SK-N-SH treated with all-trans-retinoic acid at 6 μM for 48 hours (cell line): ENCODE results near the gene SLC1A7.

ENCODE experiments used
- ARNTL ChIP-seq: fragments of 450-650 bp; formaldehyde crosslinking; IDR thresholded peaks from 2 replicates; pipeline ENCODE4 v1.5.0; 2020; ENCODE audit warnings: low read depth, mild to moderate bottlenecking, moderate library complexity, borderline replicate concordance
- SNAI2 ChIP-seq: fragments of 250-450 bp; sonication (Bioruptor Pico); IDR thresholded peaks from 2 replicates; pipeline ENCODE4 v1.5.0; 2020; ENCODE audit warnings: mild to moderate bottlenecking, moderate library complexity
- TCF4 ChIP-seq: fragments of 250-450 bp; sonication (Bioruptor Pico); IDR thresholded peaks from 2 replicates; pipeline ENCODE4 v1.8.0; 2021; ENCODE audit warnings: mild to moderate bottlenecking, moderate library complexity, borderline replicate concordance
- ZC3H10 ChIP-seq: fragments of 250-450 bp; sonication (Bioruptor Pico); IDR thresholded peaks from 2 replicates; pipeline ENCODE4 v1.5.1; 2021; ENCODE audit warnings: mild to moderate bottlenecking, moderate library complexity
- ZFP30 ChIP-seq: fragments of 450-650 bp; formaldehyde crosslinking; IDR thresholded peaks from 2 replicates; pipeline ENCODE4 v1.5.0; 2022; ENCODE audit warnings: mild to moderate bottlenecking, moderate library complexity
- TF ChIP-seq, protein P1 (sequence below): fragments of 250-450 bp; sonication (Bioruptor Pico); IDR thresholded peaks from 2 replicates; pipeline ENCODE4 v1.5.0; 2020; ENCODE audit warnings: mild to moderate bottlenecking, moderate library complexity
- TF ChIP-seq, protein P2 (sequence below): fragments of 250-450 bp; sonication (Bioruptor Pico); IDR thresholded peaks from 2 replicates; pipeline ENCODE4 v1.8.0; 2021; ENCODE audit warnings: low read depth, mild to moderate bottlenecking, moderate library complexity, borderline replicate concordance

DNA sequence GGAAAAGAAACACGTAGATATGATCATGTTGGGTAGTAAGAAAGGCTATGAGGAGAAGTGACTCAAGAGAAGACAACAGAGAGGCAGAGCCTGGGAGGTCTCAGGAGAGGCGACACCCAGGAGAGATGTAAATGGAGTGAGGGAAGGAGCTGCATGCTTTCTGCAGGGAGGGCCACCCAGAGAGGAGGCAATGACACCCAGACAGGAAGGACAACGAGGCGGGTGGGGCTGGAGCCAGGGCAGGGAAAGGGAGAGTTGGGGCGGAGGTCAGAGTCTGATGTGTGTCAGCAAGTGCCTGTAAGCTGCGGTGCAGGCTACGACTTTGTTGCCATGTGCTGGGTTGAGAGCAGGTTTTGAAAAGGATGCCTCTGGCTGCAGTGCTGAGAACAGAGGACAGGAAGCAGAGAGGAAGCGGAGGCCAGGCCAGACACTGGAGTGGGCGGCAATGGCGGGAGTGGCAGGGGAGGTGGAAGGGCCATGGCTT is 31.3 kb downstream of the SLC1A7 start:
- TF ChIP-seq TCF4 (CRISPR knock-in tag) (no peak), ARNTL (CRISPR knock-in tag) (no peak), SNAI2 (no peak), ZFP30 (CRISPR knock-in tag) (no peak), ZC3H10 (CRISPR knock-in tag) (no peak)
- TF ChIP-seq, protein P1, sequence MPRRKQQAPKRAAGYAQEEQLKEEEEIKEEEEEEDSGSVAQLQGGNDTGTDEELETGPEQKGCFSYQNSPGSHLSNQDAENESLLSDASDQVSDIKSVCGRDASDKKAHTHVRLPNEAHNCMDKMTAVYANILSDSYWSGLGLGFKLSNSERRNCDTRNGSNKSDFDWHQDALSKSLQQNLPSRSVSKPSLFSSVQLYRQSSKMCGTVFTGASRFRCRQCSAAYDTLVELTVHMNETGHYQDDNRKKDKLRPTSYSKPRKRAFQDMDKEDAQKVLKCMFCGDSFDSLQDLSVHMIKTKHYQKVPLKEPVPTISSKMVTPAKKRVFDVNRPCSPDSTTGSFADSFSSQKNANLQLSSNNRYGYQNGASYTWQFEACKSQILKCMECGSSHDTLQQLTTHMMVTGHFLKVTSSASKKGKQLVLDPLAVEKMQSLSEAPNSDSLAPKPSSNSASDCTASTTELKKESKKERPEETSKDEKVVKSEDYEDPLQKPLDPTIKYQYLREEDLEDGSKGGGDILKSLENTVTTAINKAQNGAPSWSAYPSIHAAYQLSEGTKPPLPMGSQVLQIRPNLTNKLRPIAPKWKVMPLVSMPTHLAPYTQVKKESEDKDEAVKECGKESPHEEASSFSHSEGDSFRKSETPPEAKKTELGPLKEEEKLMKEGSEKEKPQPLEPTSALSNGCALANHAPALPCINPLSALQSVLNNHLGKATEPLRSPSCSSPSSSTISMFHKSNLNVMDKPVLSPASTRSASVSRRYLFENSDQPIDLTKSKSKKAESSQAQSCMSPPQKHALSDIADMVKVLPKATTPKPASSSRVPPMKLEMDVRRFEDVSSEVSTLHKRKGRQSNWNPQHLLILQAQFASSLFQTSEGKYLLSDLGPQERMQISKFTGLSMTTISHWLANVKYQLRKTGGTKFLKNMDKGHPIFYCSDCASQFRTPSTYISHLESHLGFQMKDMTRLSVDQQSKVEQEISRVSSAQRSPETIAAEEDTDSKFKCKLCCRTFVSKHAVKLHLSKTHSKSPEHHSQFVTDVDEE (CRISPR knock-in tag): no peak
- TF ChIP-seq, protein P2, sequence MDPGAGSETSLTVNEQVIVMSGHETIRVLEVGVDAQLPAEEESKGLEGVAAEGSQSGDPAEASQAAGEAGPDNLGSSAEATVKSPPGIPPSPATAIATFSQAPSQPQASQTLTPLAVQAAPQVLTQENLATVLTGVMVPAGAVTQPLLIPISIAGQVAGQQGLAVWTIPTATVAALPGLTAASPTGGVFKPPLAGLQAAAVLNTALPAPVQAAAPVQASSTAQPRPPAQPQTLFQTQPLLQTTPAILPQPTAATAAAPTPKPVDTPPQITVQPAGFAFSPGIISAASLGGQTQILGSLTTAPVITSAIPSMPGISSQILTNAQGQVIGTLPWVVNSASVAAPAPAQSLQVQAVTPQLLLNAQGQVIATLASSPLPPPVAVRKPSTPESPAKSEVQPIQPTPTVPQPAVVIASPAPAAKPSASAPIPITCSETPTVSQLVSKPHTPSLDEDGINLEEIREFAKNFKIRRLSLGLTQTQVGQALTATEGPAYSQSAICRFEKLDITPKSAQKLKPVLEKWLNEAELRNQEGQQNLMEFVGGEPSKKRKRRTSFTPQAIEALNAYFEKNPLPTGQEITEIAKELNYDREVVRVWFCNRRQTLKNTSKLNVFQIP: no peak
